GM08714 (cell line): ENCODE measurements around the gene ANP32A.

Source experiments
- H3K4me3 ChIP-seq: fragments of 200-500 bp; sonication (Bioruptor generic); 2 replicates; pipeline ENCODE4 v1.5.1; 2014; ENCODE audit warnings: mild to moderate bottlenecking, low read length, inconsistent platforms
- ZNF274 ChIP-seq: IDR thresholded peaks from 2 replicates; pipeline ENCODE4 v1.6.1; 2012; ENCODE audit warnings: mild to moderate bottlenecking, low read depth, low read length

Gene ANP32A

DNA sequence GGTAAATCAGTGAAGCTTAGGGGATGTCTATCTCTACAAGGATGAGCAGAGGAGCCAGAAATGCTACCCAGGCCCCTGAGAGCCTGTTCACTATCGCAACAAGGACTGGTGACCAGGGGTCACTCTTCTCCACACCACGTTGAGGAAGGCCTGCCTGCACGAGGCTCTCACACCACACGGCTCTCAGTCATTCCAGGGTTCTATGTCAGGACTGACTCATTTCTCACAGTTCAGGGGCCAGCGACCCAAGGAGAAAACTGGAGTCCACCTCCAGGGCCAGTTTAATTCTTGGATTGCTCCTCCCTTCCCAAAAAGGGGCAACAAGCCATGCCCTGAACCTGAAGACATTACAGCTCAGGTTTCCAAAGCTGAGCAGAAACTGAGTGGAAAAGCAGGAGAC is 33.9 kb downstream of the ANP32A start:
- TF ChIP-seq ZNF274 = no peak
- no peak overlapping the region for H3K4me3 ChIP-seq

- TF ChIP-seq ZNF274 = no peak
- no peak overlapping the region for H3K4me3 ChIP-seq
Observed at GRCh38 chr15:68785541-68785940, 35.2 kb downstream of the ANP32A start.

- H3K4me3 ChIP-seq = no peak overlapping the region
- TF ChIP-seq ZNF274 = no peak
Observed at GRCh38 chr15:68784206-68784605, 36.5 kb downstream of the ANP32A start.

- no peak for TF ChIP-seq ZNF274
- no peak overlapping the region for H3K4me3 ChIP-seq
Observed at GRCh38 chr15:68783226-68784058, 37.3 kb downstream of the ANP32A start.

DNA sequence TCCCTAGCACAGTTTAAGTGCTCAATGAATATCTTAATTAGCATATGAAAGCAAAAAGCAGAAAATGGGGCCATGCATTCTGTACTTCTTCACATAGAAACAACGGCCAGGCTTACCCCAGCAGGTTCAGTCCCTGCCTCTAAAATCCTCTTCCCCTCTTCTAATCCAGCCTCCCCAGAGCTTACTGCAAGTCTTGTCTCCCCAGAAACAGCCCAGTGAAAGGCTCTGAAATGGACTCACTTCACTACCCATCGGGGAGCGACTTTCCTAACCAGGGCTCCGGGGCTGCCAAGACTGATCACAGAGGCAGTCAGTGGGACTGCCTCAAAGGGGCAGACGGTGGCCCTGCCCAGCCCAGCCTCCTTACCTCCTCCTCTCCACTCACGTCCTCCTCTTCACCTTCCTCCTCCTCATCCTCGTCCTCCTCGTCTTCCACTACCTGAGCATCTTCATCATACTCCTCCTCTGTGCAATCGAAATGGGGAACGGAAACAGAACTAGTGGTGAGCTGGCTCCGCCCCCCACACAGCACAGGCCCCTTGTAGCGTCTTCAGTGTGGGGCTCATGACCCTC is 38.0 kb downstream of the ANP32A start:
- H3K4me3 ChIP-seq = no peak overlapping the region
- no peak for TF ChIP-seq ZNF274

GRCh38 chr15:68781766-68782588 is 38.7 kb downstream of the ANP32A start:
- H3K4me3 ChIP-seq = no peak overlapping the region
- no peak for TF ChIP-seq ZNF274

- no peak overlapping the region for H3K4me3 ChIP-seq
- TF ChIP-seq ZNF274 = no peak
Observed at GRCh38 chr15:68781217-68781616, 39.5 kb downstream of the ANP32A start.

GRCh38 chr15:68778876-68779275 is 41.8 kb downstream of the ANP32A start:
- no peak for TF ChIP-seq ZNF274
- H3K4me3 ChIP-seq = no peak overlapping the region

DNA sequence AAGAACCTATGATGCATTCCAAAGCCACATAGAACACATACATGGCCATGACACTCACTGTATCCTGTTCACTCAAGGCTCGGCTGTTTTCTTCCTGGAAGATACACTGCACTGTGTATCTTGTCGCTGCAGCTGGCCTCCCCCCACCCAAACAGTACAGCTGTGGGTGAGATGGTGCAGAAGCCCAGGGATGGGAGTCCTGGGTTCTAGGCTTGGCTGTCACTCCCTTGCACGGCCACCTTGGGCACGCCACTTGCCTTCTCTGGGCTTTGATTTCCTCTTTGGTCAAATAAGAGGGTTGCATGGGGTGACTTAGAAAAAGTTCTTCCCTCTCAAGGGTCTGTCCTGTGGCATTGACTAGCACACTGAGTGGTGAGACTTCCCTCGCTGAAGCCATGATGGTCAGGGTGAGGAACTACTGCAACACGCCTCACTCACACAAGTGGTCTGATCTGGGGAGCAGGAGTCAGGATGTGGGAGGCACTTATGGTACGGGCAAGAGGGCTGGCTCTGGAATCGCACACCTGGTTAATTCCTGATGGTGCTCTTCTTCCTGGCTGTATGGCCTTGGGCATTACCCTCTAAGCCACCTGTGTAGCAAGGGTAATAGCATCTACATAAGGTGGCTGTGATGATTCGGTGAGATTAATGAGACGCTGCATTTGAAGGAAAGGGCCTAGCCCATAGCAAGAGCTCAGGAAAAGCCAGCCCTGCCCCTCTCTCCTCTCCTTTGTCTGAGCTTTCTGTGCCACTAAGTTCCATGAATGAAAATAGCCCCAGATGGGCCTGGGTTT is 44.0 kb downstream of the ANP32A start:
- TF ChIP-seq ZNF274 = no peak
- H3K4me3 ChIP-seq = no peak overlapping the region

DNA sequence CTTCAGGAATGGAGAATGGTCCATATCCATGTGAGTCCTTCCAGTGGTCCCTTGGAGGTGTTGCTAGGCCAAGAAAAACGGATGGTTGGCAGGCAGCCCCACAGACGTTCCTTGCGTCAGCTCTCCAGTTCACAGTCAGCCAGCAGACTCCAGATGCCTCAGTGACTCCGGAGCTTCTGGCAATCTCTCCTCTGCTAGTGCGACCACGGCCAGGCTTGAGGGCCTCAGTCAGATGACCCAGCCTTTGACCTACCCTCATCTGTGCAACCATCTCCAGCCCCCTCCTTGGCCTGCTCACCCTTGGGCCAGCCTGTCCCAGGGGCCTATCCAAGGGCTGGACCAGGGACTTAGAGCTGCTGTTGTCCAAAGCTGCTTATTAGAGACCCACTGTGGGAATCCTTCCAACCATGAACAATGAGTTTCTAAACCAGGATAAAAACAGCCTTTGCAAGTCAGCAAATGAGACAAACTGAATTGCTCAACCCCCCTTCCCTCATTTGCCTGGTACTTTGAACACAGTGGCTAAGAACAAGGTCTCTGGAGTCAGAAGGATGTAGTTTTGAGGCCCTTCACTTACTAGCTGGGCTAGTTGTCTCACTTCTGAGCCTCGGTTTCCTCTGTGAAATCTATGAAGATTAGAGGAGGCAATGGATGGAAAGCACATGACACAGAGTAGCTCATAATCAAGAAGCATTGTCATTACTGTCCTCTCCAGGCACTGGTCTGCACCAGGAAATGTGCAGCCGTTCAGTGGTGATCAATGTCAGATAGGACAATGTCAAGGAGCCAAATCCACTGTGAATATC is 44.8 kb downstream of the ANP32A start:
- TF ChIP-seq ZNF274 = no peak
- no peak overlapping the region for H3K4me3 ChIP-seq

DNA sequence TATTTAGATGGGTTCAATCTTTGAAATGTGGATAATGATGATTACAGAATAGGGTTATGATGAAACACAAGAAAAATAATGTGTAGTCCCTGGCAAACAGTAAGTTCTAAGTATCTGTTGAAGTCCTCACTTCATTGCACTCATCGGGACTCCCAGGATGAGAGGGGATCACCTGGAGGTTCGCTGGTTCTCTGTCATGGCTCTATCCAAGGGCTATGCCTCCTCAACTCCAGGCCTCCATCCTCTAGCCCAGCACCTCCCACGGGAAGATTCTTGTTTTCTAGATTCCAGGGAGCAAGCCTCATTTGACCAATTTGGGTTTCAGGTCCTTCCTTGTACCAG is 45.5 kb downstream of the ANP32A start:
- no peak for TF ChIP-seq ZNF274
- no peak overlapping the region for H3K4me3 ChIP-seq

DNA sequence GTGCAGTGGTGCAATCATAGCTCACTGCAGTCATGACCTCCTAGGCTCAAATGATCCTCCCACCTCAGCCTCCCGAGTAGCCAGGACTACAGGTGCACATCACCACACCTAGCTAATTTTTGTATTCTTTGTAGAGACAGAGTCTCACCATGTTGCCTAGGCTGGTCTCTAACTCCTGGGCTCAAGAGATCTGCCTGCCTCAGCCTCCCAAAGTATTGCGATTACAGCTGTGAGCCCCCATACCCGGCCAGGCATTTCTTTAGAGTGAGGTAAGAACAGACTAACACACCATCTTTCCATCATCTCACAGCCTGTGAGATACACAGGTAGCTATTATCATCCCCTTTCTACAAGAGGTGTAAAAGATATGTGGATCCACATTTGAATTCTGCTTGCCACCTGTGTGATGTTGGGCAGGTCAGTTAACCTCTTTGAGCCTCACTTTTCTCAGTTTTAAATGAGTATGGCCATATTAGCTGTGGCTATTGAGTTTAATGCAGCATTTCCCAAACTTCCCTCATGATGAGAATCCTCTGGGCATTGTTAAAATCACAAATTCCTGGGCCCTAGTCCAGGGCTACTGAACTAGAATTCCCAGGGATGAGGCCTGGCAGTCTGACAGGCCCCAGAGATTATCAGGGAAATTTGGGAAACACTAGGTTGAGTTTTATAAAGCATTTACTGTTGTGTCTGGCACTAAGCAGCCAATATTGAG is 46.0 kb downstream of the ANP32A start:
- no peak for TF ChIP-seq ZNF274
- H3K4me3 ChIP-seq = no peak overlapping the region

- no peak for TF ChIP-seq ZNF274
- H3K4me3 ChIP-seq = no peak overlapping the region
Observed at GRCh38 chr15:68774120-68774519, 46.6 kb downstream of the ANP32A start.

- no peak for TF ChIP-seq ZNF274
Observed at GRCh38 chr15:68773036-68773435, 47.7 kb downstream of the ANP32A start.

More at GRCh38 chr15:68773036-68773435, 47.7 kb downstream of the ANP32A start:
- H3K4me3 ChIP-seq = no peak overlapping the region
